ENCODE results near the gene ERC1.

DNA sequence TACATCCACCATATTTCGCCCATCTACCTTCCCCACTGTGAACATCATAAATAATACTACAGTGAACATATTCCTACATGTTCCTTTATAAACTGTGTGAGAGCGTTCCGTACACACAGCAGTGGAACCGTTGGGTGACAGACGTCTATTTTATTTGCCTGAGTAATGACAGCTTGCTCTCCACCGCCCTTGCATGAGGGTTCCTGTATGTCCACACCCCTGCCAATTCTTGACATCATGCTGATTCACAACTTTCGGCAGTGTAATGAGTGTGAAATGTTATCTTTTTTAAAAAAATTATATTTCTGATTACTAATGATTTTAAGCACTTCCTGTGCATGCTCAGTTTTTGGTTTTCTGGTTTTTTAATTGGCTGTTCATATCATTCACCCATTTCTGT lies 37.2 kb upstream of the ERC1 start:
- TF ChIP-seq, protein P1, sequence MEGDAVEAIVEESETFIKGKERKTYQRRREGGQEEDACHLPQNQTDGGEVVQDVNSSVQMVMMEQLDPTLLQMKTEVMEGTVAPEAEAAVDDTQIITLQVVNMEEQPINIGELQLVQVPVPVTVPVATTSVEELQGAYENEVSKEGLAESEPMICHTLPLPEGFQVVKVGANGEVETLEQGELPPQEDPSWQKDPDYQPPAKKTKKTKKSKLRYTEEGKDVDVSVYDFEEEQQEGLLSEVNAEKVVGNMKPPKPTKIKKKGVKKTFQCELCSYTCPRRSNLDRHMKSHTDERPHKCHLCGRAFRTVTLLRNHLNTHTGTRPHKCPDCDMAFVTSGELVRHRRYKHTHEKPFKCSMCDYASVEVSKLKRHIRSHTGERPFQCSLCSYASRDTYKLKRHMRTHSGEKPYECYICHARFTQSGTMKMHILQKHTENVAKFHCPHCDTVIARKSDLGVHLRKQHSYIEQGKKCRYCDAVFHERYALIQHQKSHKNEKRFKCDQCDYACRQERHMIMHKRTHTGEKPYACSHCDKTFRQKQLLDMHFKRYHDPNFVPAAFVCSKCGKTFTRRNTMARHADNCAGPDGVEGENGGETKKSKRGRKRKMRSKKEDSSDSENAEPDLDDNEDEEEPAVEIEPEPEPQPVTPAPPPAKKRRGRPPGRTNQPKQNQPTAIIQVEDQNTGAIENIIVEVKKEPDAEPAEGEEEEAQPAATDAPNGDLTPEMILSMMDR (IDR thresholded peaks at IDR 0.05) = no peak
- TF ChIP-seq POLR2A (IDR thresholded peaks at IDR 0.05; ENCODE audit: low read depth) (no peak), POLR2AphosphoS5 (IDR thresholded peaks at IDR 0.05) (no peak)

All from esophagus muscularis mucosa (tissue), 3 donors.